OCI-LY1 (cell line): ENCODE data around the gene FAM168A.

Experiments used
- H2AFZ ChIP-seq: fragments of 200-600 bp; sonication (generic), shearing (Covaris generic); 2 replicates; pipeline ENCODE4 v1.6.0; 2014; ENCODE audit warnings: antibody characterized with exemption, mild to moderate bottlenecking, low read length
- H3F3A ChIP-seq: fragments of 200-600 bp; sonication (generic), shearing (Covaris generic); 2 replicates; pipeline ENCODE4 v1.6.0; 2014; ENCODE audit warnings: mild to moderate bottlenecking, antibody characterized with exemption, low read length, moderate library complexity; ENCODE audit not compliant: insufficient read depth
- H3K27ac ChIP-seq: fragments of 200-600 bp; sonication (generic); 2 replicates; pipeline ENCODE4 v1.5.1; 2014; ENCODE audit warnings: low read length, mixed run types, mild to moderate bottlenecking, low read depth; ENCODE audit not compliant: poor library complexity, severe bottlenecking
- H3K27me3 ChIP-seq: fragments of 200-600 bp; sonication (generic); 2 replicates; pipeline ENCODE4 v1.6.0; 2014; ENCODE audit warnings: antibody characterized with exemption, mild to moderate bottlenecking, low read length, moderate library complexity; ENCODE audit not compliant: insufficient read depth
- H3K36me3 ChIP-seq: fragments of 200-600 bp; sonication (generic); 2 replicates; pipeline ENCODE4 v1.6.1; 2014; ENCODE audit warnings: mild to moderate bottlenecking, antibody characterized with exemption, low read length, moderate library complexity, mixed read lengths; ENCODE audit not compliant: insufficient read depth
- H3K4me1 ChIP-seq: fragments of 200-600 bp; sonication (generic); 2 replicates; pipeline ENCODE4 v1.5.1; 2014; ENCODE audit warnings: mild to moderate bottlenecking, low read length, moderate library complexity; ENCODE audit not compliant: insufficient read depth, severe bottlenecking
- H3K4me2 ChIP-seq: fragments of 200-600 bp; sonication (generic), shearing (Covaris generic); 2 replicates; pipeline ENCODE4 v1.6.1; 2014; ENCODE audit warnings: low read length
- H3K4me3 ChIP-seq: fragments of 200-600 bp; sonication (generic); 2 replicates; pipeline ENCODE4 v1.5.1; 2014; ENCODE audit warnings: low read length, low read depth, mild to moderate bottlenecking, mixed read lengths; ENCODE audit not compliant: poor library complexity, severe bottlenecking
- H3K79me2 ChIP-seq: fragments of 200-600 bp; shearing (Covaris generic); 2 replicates; pipeline ENCODE4 v1.6.1; 2016; ENCODE audit warnings: mixed run types, low read length, mixed read lengths; ENCODE audit not compliant: insufficient read depth
- H3K9ac ChIP-seq: fragments of 200-600 bp; sonication (generic), shearing (Covaris generic); 2 replicates; pipeline ENCODE4 v1.6.1; 2014; ENCODE audit warnings: mild to moderate bottlenecking, low read length, mixed read lengths
- H3K9me2 ChIP-seq: fragments of 200-600 bp; sonication (generic), shearing (Covaris generic); 2 replicates; pipeline ENCODE4 v1.6.1; 2014; ENCODE audit warnings: low read depth, mild to moderate bottlenecking, low read length, mixed read lengths
- H3K9me3 ChIP-seq: fragments of 200-600 bp; shearing (Covaris generic); 2 replicates; pipeline ENCODE4 v1.6.1; 2014; ENCODE audit warnings: low read length, mixed read lengths
- H4K20me1 ChIP-seq: fragments of 200-600 bp; sonication (generic), shearing (Covaris generic); 2 replicates; pipeline ENCODE4 v1.6.0; 2016; ENCODE audit warnings: mild to moderate bottlenecking, low read length; ENCODE audit not compliant: insufficient read depth
- EZH2 ChIP-seq: fragments of 200-600 bp; sonication (generic), shearing (Covaris generic); IDR thresholded peaks from 2 replicates; pipeline ENCODE4 v1.8.0; 2017; ENCODE audit warnings: borderline replicate concordance, mixed run types, mild to moderate bottlenecking, antibody characterized with exemption, low read length, moderate library complexity, mixed read lengths
- TF ChIP-seq, protein P1 (sequence below): fragments of 200-600 bp; sonication (generic), shearing (Covaris generic); IDR thresholded peaks from 2 replicates; pipeline ENCODE4 v1.5.1; 2017; ENCODE audit warnings: mild to moderate bottlenecking, antibody characterized with exemption, low read length, moderate library complexity, mixed read lengths

Gene FAM168A

DNA sequence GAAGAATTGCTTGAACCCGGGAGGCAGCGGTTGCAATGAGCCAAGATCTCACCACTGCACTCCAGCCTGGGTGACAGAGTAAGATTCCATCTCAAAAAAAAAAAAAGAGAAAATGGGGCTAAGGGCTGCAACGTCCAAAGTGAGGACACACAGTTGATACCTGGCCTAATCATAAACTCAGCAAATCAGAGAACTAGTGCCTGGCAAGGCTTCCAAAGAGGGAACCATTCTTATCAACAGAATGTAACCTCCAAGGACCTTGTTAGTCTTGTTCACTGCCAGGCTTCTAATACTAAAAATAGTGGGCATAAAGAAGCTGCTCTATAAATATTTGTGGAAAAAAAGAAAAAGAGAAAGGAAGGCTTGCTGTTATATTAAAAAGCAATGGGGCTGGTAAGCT, 42.3 kb downstream of the FAM168A start:
- Histone ChIP-seq H3F3A (no peaks in the 10 kb centered on the region), H3K4me3 (no peak overlapping the region), H2AFZ (no peak overlapping the region), H3K27me3 (no peaks in the 10 kb centered on the region), H4K20me1 (no peaks in the 10 kb centered on the region), H3K4me1 (peaks cover 10% of the 10 kb centered on the region), H3K4me2 (no peak overlapping the region), H3K36me3 (no peaks in the 10 kb centered on the region), H3K27ac (no peak overlapping the region), H3K9ac (no peak overlapping the region), H3K9me2 (no peaks in the 10 kb centered on the region), H3K79me2 (no peaks in the 10 kb centered on the region; the same call in 1 of the 2 replicates), H3K9me3 (no peaks in the 10 kb centered on the region)
- TF ChIP-seq EZH2, result no peak
- TF ChIP-seq, protein P1, sequence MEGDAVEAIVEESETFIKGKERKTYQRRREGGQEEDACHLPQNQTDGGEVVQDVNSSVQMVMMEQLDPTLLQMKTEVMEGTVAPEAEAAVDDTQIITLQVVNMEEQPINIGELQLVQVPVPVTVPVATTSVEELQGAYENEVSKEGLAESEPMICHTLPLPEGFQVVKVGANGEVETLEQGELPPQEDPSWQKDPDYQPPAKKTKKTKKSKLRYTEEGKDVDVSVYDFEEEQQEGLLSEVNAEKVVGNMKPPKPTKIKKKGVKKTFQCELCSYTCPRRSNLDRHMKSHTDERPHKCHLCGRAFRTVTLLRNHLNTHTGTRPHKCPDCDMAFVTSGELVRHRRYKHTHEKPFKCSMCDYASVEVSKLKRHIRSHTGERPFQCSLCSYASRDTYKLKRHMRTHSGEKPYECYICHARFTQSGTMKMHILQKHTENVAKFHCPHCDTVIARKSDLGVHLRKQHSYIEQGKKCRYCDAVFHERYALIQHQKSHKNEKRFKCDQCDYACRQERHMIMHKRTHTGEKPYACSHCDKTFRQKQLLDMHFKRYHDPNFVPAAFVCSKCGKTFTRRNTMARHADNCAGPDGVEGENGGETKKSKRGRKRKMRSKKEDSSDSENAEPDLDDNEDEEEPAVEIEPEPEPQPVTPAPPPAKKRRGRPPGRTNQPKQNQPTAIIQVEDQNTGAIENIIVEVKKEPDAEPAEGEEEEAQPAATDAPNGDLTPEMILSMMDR, result no peak

DNA sequence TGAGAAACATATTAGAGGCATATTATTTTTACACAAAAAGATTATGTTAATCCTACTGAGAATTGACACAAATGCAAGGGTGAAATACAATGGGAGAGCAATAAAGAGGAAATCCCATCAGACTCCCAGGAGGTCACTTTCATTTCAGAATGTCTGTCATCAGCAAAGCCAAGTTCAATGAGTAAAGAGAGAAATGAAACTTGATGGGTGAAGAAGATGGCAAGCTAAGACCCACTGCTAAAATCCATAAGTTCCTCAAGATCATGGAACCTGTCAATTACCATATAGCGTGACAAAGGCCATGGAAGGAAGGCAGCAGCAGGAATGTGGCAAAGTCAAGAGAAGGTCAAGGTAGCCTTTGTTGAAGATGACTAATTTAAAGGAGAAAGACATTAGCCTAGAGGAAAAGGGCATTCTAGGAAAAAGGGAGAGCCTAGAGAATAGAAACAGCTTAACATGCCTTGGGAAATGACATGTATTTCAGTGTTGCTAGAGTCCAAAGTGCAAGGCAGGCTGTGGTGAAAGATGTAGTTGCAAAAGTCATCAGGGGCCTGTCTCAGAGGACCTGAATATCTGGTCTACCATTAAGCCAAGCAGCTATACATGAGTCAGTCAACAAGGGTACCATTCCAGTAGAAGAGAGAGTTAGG, 43.1 kb downstream of the FAM168A start:
- no peak overlapping the region for H3K4me3 ChIP-seq
- no peak overlapping the region for H3K27ac ChIP-seq
- H4K20me1 ChIP-seq, result no peaks in the 10 kb centered on the region
- H3K79me2 ChIP-seq, result no peaks in the 10 kb centered on the region; the same call in 1 of the 2 replicates
- peaks cover 10% of the 10 kb centered on the region for H3K4me1 ChIP-seq
- no peaks in the 10 kb centered on the region for H3F3A ChIP-seq
- no peak overlapping the region for H3K9ac ChIP-seq
- no peaks in the 10 kb centered on the region for H3K36me3 ChIP-seq
- no peak for TF ChIP-seq EZH2
- no peaks in the 10 kb centered on the region for H3K9me3 ChIP-seq
- H2AFZ ChIP-seq, result no peak overlapping the region
- no peaks in the 10 kb centered on the region for H3K27me3 ChIP-seq
- H3K4me2 ChIP-seq, result no peak overlapping the region
- no peaks in the 10 kb centered on the region for H3K9me2 ChIP-seq

DNA sequence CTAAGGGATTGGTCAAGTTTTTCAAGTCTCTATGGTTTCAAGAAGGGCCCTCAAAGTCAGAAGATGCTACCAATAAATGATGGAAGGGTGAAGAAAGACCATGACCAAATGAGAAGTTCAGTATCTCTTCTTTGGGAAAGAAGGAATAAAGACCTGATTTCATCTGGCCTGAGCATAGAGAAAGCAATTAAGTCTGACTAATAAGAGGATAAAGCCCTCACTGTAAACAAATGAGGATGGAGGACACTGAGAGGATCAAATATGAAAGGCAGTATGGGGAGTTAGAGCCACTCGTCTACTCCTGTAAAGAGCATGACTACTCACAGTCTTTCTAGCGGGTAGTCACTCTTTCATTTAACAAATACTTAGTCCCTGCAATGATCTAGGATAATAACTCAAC, 44.6 kb downstream of the FAM168A start:
- H3K27me3 ChIP-seq, result no peaks in the 10 kb centered on the region
- H3K4me3 ChIP-seq, result no peak overlapping the region
- H3K4me2 ChIP-seq, result no peak overlapping the region
- H2AFZ ChIP-seq, result no peak overlapping the region
- no peaks in the 10 kb centered on the region for H3K36me3 ChIP-seq
- no peaks in the 10 kb centered on the region; the same call in 1 of the 2 replicates for H3K79me2 ChIP-seq
- no peaks in the 10 kb centered on the region for H3K9me2 ChIP-seq
- H3K9ac ChIP-seq, result no peak overlapping the region
- peaks cover 10% of the 10 kb centered on the region for H3K4me1 ChIP-seq
- no peaks in the 10 kb centered on the region for H4K20me1 ChIP-seq
- H3K9me3 ChIP-seq, result no peaks in the 10 kb centered on the region
- no peak overlapping the region for H3K27ac ChIP-seq
- no peaks in the 10 kb centered on the region for H3F3A ChIP-seq
- TF ChIP-seq, protein P1, result no peak
- TF ChIP-seq EZH2, result no peak

DNA sequence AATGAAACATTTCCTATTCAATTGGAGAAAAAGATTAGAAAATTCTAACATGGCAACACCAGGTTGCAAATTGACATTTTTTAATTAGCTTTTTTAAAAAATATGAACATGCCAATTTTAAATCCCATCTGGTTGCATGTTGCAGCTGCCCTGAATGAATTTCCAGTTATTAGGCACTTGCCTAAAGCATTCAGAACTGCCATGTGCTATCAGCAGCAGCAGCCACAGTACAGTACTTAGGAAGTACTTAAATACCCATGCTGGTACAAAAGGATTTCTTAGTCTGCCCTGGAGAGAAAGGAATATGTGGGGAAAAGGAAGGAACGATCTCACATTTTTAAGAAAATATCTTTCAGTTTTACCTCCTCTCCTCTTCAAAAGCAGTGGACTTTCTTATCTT, 46.2 kb downstream of the FAM168A start:
- peaks cover 10% of the 10 kb centered on the region for H3K4me1 ChIP-seq

More for the DNA sequence above, 46.2 kb downstream of the FAM168A start:
- TF ChIP-seq, protein P1, result no peak
- no peak for TF ChIP-seq EZH2
- Histone ChIP-seq H3K27ac (no peak overlapping the region), H2AFZ (no peak overlapping the region), H3K79me2 (no peaks in the 10 kb centered on the region), H3K9me3 (no peaks in the 10 kb centered on the region), H3F3A (no peaks in the 10 kb centered on the region), H3K4me3 (no peak overlapping the region), H3K9me2 (no peaks in the 10 kb centered on the region), H3K27me3 (no peaks in the 10 kb centered on the region), H3K4me2 (no peak overlapping the region), H4K20me1 (no peaks in the 10 kb centered on the region), H3K36me3 (no peaks in the 10 kb centered on the region), H3K9ac (no peak overlapping the region)
